Endodermal cell (in vitro differentiated cells): Measurements from ENCODE around the gene APOBEC3B. TPM values are rescaled to one million over a fixed set of nuclear protein-coding genes. Genes with fewer than 3 reads are reported as not detected.

ENCODE experiments used
- DNase-seq: peaks from one replicate; pipeline ENCODE4 v3.0.0-alpha.2; 2017
- H3K27ac ChIP-seq: 2 replicates; pipeline ENCODE4 v1.5.1; 2013; ENCODE audit warnings: mild to moderate bottlenecking, low read depth, low read length, moderate library complexity
- H3K27me3 ChIP-seq: 2 replicates; pipeline ENCODE4 v1.6.1; 2013; ENCODE audit warnings: mild to moderate bottlenecking, low read length, moderate library complexity; ENCODE audit not compliant: insufficient read depth, control insufficient read depth, poor library complexity, severe bottlenecking
- H3K36me3 ChIP-seq: 2 replicates; pipeline ENCODE4 v1.7.0; 2013; ENCODE audit warnings: mild to moderate bottlenecking, low read length, moderate library complexity; ENCODE audit not compliant: control insufficient read depth, insufficient read depth
- H3K4me1 ChIP-seq: one replicate; pipeline ENCODE4 v1.7.0; 2013; ENCODE audit warnings: low read length; ENCODE audit not compliant: control insufficient read depth, insufficient read depth
- H3K4me3 ChIP-seq: 2 replicates; pipeline ENCODE4 v1.5.1; 2013; ENCODE audit warnings: mild to moderate bottlenecking, low read length, moderate library complexity
- H3K9ac ChIP-seq: 2 replicates; pipeline ENCODE4 v1.6.1; 2013; ENCODE audit warnings: mild to moderate bottlenecking, low read length, moderate library complexity; ENCODE audit not compliant: poor library complexity, severe bottlenecking; ENCODE audit errors: extremely low read depth
- H3K9me3 ChIP-seq: 2 replicates; pipeline ENCODE4 v1.6.1; 2013; ENCODE audit warnings: mild to moderate bottlenecking, low read length, moderate library complexity; ENCODE audit not compliant: control insufficient read depth
- H3K27ac Mint-ChIP-seq: 2 replicates; pipeline ENCODE4 v1.8.0; 2020; ENCODE audit warnings: mixed read lengths
- H3K27me3 Mint-ChIP-seq: 2 replicates; pipeline ENCODE4 v1.8.0; 2021; ENCODE audit warnings: mild to moderate bottlenecking, mixed read lengths; ENCODE audit not compliant: insufficient read depth
- H3K36me3 Mint-ChIP-seq: 2 replicates; pipeline ENCODE4 v1.8.0; 2020; ENCODE audit warnings: low read depth, mixed read lengths
- H3K4me1 Mint-ChIP-seq: 2 replicates; pipeline ENCODE4 v1.8.0; 2020; ENCODE audit warnings: mixed read lengths
- H3K4me3 Mint-ChIP-seq: 2 replicates; pipeline ENCODE4 v1.8.0; 2020; ENCODE audit warnings: mild to moderate bottlenecking, moderate library complexity, mixed read lengths
- H3K9me3 Mint-ChIP-seq: 2 replicates; pipeline ENCODE4 v1.8.0; 2020; ENCODE audit warnings: mild to moderate bottlenecking, mixed read lengths
- WGBS, 2 experiments: methylation state at CpG; one replicate each; pipeline versions ENCODE4 v1.1.5 to v1.1.7; 2013; ENCODE audit warnings: missing lambda C conversion rate in 2 of 2, mixed read lengths in 1 of 2; ENCODE audit not compliant: insufficient coverage in 1 of 2, insufficient read length in 1 of 2; 5-methylcytosine and 5-hydroxymethylcytosine counted together
- total RNA-seq, 2 donors: library from RNA; stranded (reverse); fragmentation: NEBNext Ultra II Directional in 1 of 2; extraction: Animal tissue kit (Norgen Biotek cat#: 25700) in 1 of 2; gene quantifications; 2 replicates in 1 of 2; 3 replicates in 1 of 2; pipeline ENCODE4 v1.2.1, GENCODE V29; 2021
- TF ChIP-seq, protein P1 (sequence below): fragments of 200-600 bp; sonication (generic); conservative IDR thresholded peaks from 2 replicates; pipeline ENCODE4 v1.5.0; 2021; ENCODE audit warnings: antibody characterized with exemption, mild to moderate bottlenecking

The APOBEC3B gene
- total RNA-seq, 2 donors from 2014 or later = 4.1 to 5.4 TPM

DNA sequence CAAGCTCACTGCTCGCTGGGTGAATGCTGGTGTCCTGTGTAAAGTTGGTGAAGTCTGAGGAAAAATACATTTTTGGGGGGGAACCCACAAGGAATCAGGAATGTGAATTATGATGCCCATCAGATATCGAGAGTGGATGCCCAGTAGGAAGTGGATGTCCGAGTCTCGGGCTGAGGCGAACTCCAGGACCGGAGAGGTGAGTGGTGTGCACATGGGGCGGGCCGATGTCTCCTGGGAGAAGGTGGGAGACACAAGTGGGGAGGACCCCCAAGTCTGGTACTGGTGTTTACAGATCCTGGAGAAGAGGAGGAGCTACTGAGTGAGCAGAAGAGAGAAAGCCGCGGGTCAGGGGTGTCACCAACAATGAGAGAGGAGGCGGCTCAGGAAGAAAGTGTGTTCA, 43.9 kb upstream of the APOBEC3B start:
- Mint-ChIP-seq H3K27me3 (peaks cover 5% of the 10 kb centered on the region), H3K4me1 (no peaks in the 10 kb centered on the region), H3K4me3 (no peak overlapping the region), H3K27ac (no peak overlapping the region), H3K36me3 (no peaks in the 10 kb centered on the region), H3K9me3 (no peaks in the 10 kb centered on the region)
- Histone ChIP-seq H3K9me3 (no peaks in the 10 kb centered on the region), H3K27ac (no peak overlapping the region), H3K4me3 (no peak overlapping the region), H3K9ac (no peak overlapping the region), H3K27me3 (no peaks in the 10 kb centered on the region), H3K4me1 (no peaks in the 10 kb centered on the region), H3K36me3 (no peaks in the 10 kb centered on the region)
- TF ChIP-seq, protein P1, sequence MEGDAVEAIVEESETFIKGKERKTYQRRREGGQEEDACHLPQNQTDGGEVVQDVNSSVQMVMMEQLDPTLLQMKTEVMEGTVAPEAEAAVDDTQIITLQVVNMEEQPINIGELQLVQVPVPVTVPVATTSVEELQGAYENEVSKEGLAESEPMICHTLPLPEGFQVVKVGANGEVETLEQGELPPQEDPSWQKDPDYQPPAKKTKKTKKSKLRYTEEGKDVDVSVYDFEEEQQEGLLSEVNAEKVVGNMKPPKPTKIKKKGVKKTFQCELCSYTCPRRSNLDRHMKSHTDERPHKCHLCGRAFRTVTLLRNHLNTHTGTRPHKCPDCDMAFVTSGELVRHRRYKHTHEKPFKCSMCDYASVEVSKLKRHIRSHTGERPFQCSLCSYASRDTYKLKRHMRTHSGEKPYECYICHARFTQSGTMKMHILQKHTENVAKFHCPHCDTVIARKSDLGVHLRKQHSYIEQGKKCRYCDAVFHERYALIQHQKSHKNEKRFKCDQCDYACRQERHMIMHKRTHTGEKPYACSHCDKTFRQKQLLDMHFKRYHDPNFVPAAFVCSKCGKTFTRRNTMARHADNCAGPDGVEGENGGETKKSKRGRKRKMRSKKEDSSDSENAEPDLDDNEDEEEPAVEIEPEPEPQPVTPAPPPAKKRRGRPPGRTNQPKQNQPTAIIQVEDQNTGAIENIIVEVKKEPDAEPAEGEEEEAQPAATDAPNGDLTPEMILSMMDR = no peak
- WGBS, 2 experiments = 90 to 100% methylated on average over 5 to 11 of the region's 11 CpGs
- DNase-seq = no peak

DNA sequence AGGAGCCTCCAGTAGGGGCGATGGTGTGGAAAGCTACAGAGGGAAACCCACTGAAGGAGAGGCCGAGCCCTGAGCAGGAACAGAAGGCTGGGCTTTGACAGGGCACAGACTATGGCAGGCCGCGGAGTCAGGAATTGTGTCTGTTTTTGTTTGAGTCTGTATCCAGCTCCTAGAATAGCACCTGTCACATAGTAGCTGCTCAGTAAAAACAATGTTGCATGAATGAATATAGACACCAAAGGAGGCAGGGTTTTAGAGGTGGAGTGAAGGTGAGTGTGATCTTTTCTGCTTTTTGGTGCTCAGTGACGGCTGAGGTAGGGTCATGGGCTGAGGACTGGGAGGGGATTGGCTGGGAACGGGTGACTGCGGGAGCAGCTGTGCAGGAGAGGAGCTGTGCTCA, 43.2 kb upstream of the APOBEC3B start:
- no peak for DNase-seq
- H3K9me3 Mint-ChIP-seq = no peaks in the 10 kb centered on the region
- H3K27ac Mint-ChIP-seq = no peak overlapping the region
- H3K36me3 ChIP-seq = no peaks in the 10 kb centered on the region
- H3K27ac ChIP-seq = no peak overlapping the region
- H3K27me3 Mint-ChIP-seq = peaks cover 4% of the 10 kb centered on the region
- no peaks in the 10 kb centered on the region for H3K4me1 Mint-ChIP-seq
- no peaks in the 10 kb centered on the region for H3K36me3 Mint-ChIP-seq
- H3K9ac ChIP-seq = no peak overlapping the region
- no peaks in the 10 kb centered on the region for H3K27me3 ChIP-seq
- no peak overlapping the region for H3K4me3 ChIP-seq
- 90 to 98% methylated on average over 6 to 7 of the region's 7 CpGs for WGBS, 2 experiments
- TF ChIP-seq, protein P1 = no peak
- H3K4me1 ChIP-seq = no peaks in the 10 kb centered on the region
- H3K9me3 ChIP-seq = no peaks in the 10 kb centered on the region
- no peak overlapping the region for H3K4me3 Mint-ChIP-seq

DNA sequence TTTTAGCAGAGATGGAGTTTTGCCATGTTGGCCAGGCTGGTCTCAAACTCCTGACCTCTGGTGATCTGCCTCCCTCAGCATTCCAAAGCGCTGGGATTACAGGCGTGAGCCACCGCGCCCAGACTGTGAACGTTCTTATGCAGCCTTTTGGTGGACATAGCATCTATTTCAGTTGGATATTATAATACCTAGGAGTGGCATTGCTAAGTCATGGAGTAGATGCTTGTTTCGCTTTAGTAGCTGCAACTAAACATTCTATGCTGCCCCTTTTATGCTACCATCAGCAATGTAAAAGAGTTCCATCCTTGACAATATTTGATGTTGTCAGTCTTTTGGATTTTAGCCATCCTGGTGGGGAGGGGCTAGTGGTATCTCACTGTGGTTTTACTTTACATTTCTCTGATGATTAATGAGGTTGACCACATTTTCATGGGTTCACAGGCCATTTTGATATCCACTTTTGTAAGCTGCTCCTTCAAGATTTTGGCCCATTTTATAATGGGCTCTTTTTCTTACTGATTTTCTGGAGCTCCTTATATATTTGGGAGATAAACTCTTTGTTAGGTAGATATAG, 41.2 kb upstream of the APOBEC3B start:
- no peak overlapping the region for H3K9ac ChIP-seq
- no peaks in the 10 kb centered on the region for H3K9me3 ChIP-seq
- H3K4me3 ChIP-seq = no peak overlapping the region
- TF ChIP-seq, protein P1 = no peak
- no peak for DNase-seq
- H3K4me1 ChIP-seq = no peaks in the 10 kb centered on the region
- Mint-ChIP-seq H3K4me3 (no peak overlapping the region), H3K27me3 (peaks cover 8% of the 10 kb centered on the region), H3K27ac (no peak overlapping the region), H3K9me3 (no peaks in the 10 kb centered on the region), H3K4me1 (no peaks in the 10 kb centered on the region), H3K36me3 (no peaks in the 10 kb centered on the region)
- H3K36me3 ChIP-seq = no peaks in the 10 kb centered on the region
- 94 to 100% methylated on average over 4 to 6 of the region's 6 CpGs for WGBS, 2 experiments
- H3K27me3 ChIP-seq = no peaks in the 10 kb centered on the region
- no peak overlapping the region for H3K27ac ChIP-seq
